ENCODE measurements around the gene RFX1.

GRCh38 chr19:14012378-14012915, 6.3 kb upstream of the RFX1 start:
- no peak for TF ChIP-seq CTCF (IDR thresholded peaks at IDR 0.05 in 4 of 5, conservative IDR thresholded peaks at IDR 0.05 in 1 of 5)
- TF ChIP-seq POLR2A (IDR thresholded peaks at IDR 0.05), result no peak

Data from gastrocnemius medialis (tissue), 4 donors.